ENCODE data around the gene YWHAQ. TPM values are rescaled to one million over a fixed set of nuclear protein-coding genes. Genes with fewer than 3 reads are reported as not detected.

The YWHAQ gene
- total and polyA plus RNA-seq, 9 of the 15 experiments (the other 6 are each of a cell fraction or from before 2014, with no cell fraction given) = 63.1 to 359 (median 203) TPM

GRCh38 chr2:9630117-9630735 lies 571 bp downstream of the YWHAQ start (continued):
- TF ChIP-seq HCFC1 (IDR thresholded peaks at IDR 0.05; ENCODE audit: low read depth, low read length) (no peak), RBBP5 (IDR thresholded peaks at IDR 0.05; ENCODE audit: borderline replicate concordance, insufficient read depth, low read length, poor library complexity, severe bottlenecking) (peak; percentile 69), ZNF263 (CRISPR knock-in tag; IDR thresholded peaks at IDR 0.05; ENCODE audit: borderline replicate concordance) (peak; percentile 48; the same call in 1 of the 2 replicates), TFAP4 (CRISPR knock-in tag; IDR thresholded peaks at IDR 0.05; ENCODE audit: borderline replicate concordance) (no peak), MECOM (CRISPR knock-in tag; IDR thresholded peaks at IDR 0.05) (no peak), CSDE1 (IDR thresholded peaks at IDR 0.05) (no peak), CBX5 (IDR thresholded peaks at IDR 0.05; ENCODE audit: borderline replicate concordance, low read depth) (no peak), ZBED1 (IDR thresholded peaks at IDR 0.05) (no peak), ZNF764 (CRISPR knock-in tag; IDR thresholded peaks at IDR 0.05; ENCODE audit: low read depth) (no peak), ZNF124 (CRISPR knock-in tag; IDR thresholded peaks at IDR 0.05) (no peak), E2F8 (IDR thresholded peaks at IDR 0.05; ENCODE audit: low read depth, partially characterized antibody) (no peak), NR2C2 (CRISPR knock-in tag; IDR thresholded peaks at IDR 0.05) (peak; percentile 75), NR2C2 (tag; IDR thresholded peaks at IDR 0.05) (no peak; the same call in 1 of the 2 replicates), HDAC8 (tag; IDR thresholded peaks at IDR 0.05) (no peak)
- TF ChIP-seq, protein P1, sequence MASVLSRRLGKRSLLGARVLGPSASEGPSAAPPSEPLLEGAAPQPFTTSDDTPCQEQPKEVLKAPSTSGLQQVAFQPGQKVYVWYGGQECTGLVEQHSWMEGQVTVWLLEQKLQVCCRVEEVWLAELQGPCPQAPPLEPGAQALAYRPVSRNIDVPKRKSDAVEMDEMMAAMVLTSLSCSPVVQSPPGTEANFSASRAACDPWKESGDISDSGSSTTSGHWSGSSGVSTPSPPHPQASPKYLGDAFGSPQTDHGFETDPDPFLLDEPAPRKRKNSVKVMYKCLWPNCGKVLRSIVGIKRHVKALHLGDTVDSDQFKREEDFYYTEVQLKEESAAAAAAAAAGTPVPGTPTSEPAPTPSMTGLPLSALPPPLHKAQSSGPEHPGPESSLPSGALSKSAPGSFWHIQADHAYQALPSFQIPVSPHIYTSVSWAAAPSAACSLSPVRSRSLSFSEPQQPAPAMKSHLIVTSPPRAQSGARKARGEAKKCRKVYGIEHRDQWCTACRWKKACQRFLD (CRISPR knock-in tag; IDR thresholded peaks at IDR 0.05) = peak; percentile 55
- TF ChIP-seq, protein P2, sequence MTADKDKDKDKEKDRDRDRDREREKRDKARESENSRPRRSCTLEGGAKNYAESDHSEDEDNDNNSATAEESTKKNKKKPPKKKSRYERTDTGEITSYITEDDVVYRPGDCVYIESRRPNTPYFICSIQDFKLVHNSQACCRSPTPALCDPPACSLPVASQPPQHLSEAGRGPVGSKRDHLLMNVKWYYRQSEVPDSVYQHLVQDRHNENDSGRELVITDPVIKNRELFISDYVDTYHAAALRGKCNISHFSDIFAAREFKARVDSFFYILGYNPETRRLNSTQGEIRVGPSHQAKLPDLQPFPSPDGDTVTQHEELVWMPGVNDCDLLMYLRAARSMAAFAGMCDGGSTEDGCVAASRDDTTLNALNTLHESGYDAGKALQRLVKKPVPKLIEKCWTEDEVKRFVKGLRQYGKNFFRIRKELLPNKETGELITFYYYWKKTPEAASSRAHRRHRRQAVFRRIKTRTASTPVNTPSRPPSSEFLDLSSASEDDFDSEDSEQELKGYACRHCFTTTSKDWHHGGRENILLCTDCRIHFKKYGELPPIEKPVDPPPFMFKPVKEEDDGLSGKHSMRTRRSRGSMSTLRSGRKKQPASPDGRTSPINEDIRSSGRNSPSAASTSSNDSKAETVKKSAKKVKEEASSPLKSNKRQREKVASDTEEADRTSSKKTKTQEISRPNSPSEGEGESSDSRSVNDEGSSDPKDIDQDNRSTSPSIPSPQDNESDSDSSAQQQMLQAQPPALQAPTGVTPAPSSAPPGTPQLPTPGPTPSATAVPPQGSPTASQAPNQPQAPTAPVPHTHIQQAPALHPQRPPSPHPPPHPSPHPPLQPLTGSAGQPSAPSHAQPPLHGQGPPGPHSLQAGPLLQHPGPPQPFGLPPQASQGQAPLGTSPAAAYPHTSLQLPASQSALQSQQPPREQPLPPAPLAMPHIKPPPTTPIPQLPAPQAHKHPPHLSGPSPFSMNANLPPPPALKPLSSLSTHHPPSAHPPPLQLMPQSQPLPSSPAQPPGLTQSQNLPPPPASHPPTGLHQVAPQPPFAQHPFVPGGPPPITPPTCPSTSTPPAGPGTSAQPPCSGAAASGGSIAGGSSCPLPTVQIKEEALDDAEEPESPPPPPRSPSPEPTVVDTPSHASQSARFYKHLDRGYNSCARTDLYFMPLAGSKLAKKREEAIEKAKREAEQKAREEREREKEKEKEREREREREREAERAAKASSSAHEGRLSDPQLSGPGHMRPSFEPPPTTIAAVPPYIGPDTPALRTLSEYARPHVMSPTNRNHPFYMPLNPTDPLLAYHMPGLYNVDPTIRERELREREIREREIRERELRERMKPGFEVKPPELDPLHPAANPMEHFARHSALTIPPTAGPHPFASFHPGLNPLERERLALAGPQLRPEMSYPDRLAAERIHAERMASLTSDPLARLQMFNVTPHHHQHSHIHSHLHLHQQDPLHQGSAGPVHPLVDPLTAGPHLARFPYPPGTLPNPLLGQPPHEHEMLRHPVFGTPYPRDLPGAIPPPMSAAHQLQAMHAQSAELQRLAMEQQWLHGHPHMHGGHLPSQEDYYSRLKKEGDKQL (CRISPR knock-in tag; IDR thresholded peaks at IDR 0.05; ENCODE audit: borderline replicate concordance) = no peak

Data from K562 (cell line).